K562 (cell line): ENCODE data around the gene SULT2A1. TPM values are rescaled to one million over a fixed set of nuclear protein-coding genes. Genes with fewer than 3 reads are reported as not detected.

Experiments used
- BRF1 ChIP-seq: IDR thresholded peaks from 3 replicates; pipeline ENCODE4 v1.6.1; 2011; ENCODE audit warnings: borderline replicate concordance, mild to moderate bottlenecking; ENCODE audit not compliant: insufficient read length; ENCODE audit errors: extremely low read depth
- KDM5B ChIP-seq: fragments of 200-600 bp; sonication (generic); IDR thresholded peaks from 2 replicates; pipeline ENCODE4 v1.6.1; 2012; ENCODE audit warnings: low read depth, mild to moderate bottlenecking, moderate library complexity, low read length, control low read depth, inconsistent platforms; ENCODE audit not compliant: insufficient replicate concordance
- MAFG ChIP-seq: fragments of 450-650 bp; conservative IDR thresholded peaks from 2 replicates; pipeline ENCODE4 v1.6.1; 2016; ENCODE audit warnings: missing genetic modification characterization, missing compliant biosample characterization
- MTA3 ChIP-seq: fragments of 450-650 bp; formaldehyde crosslinking; IDR thresholded peaks from 2 replicates; pipeline ENCODE4 v1.6.1; 2017; ENCODE audit warnings: mild to moderate bottlenecking, borderline replicate concordance
- MXI1 ChIP-seq: IDR thresholded peaks from 2 replicates; pipeline ENCODE4 v1.6.1; 2011; ENCODE audit warnings: low read depth, mild to moderate bottlenecking, improper control_type of control experiment, low read length
- PRPF4 ChIP-seq: fragments of 200-400 bp; formaldehyde crosslinking; IDR thresholded peaks from one replicate; pipeline ENCODE4 v1.6.1; 2017; ENCODE audit warnings: low read length, low read depth, mild to moderate bottlenecking; ENCODE audit not compliant: insufficient read depth, poor library complexity, severe bottlenecking
- SIX5 ChIP-seq, 2 experiments: IDR thresholded peaks; 2 replicates each; pipeline ENCODE4 v1.6.1; 2011; ENCODE audit warnings: low read length in 2 of 2, borderline replicate concordance in 1 of 2, low read depth in 1 of 2, mild to moderate bottlenecking in 1 of 2, moderate library complexity in 1 of 2; ENCODE audit not compliant: insufficient read depth in 1 of 2
- SMC3 ChIP-seq: conservative IDR thresholded peaks from 2 replicates; pipeline ENCODE4 v1.6.1; 2011; ENCODE audit warnings: low read depth, low read length, improper control_type of control experiment; ENCODE audit not compliant: insufficient read depth
- YY1 ChIP-seq, 3 experiments: IDR thresholded peaks; 2 replicates each; pipeline ENCODE4 v1.6.1; 2011; ENCODE audit warnings: low read length in 2 of 3, mild to moderate bottlenecking in 2 of 3, moderate library complexity in 2 of 3, borderline replicate concordance in 1 of 3, control low read depth in 1 of 3, low read depth in 1 of 3; ENCODE audit not compliant: insufficient read depth in 3 of 3, insufficient replicate concordance in 2 of 3, control insufficient read depth in 1 of 3, insufficient read length in 1 of 3; ENCODE audit errors: extremely low read depth in 1 of 3
- ZBTB26 ChIP-seq: fragments of 450-650 bp; formaldehyde crosslinking; IDR thresholded peaks from 2 replicates; pipeline ENCODE4 v1.4.0; 2022; ENCODE audit warnings: missing genetic modification characterization
- ZC3H4 ChIP-seq: sonication (generic); formaldehyde crosslinking; IDR thresholded peaks from 2 replicates; pipeline ENCODE4 v1.9.0; 2021; ENCODE audit warnings: missing genetic modification reagents, borderline replicate concordance
- ZNF644 ChIP-seq: fragments of 200-800 bp; sonication (Bioruptor generic); IDR thresholded peaks from 2 replicates; pipeline ENCODE4 v1.6.1; 2016; ENCODE audit warnings: low read depth, missing genetic modification characterization, missing compliant biosample characterization
- polyA plus RNA-seq, 8 experiments: library from polyadenylated mRNA; depleted of rRNA in 4 of 8; stranded (reverse) in 5 of 8; unstranded in 3 of 8; fragments of >200 nt; fragmentation: Nextera tagmentation in 2 of 8; fragmentation: Illumina TruSeq in 1 of 8; extraction: Ambion mirVana in 2 of 8; extraction: Trizol in 1 of 8; gene quantifications; 2 replicates each; pipeline versions ENCODE4 v1.2.1 to v1.2.3, GENCODE V29; 2011 to 2014; ENCODE audit warnings: inconsistent platforms in 1 of 8, missing spikeins in 1 of 8
- total RNA-seq, 7 experiments: library from RNA; depleted of rRNA in 6 of 7; stranded (reverse); fragments of >200 nt in 6 of 7; fragmentation: Illumina TruSeq in 2 of 7; extraction: Trizol in 2 of 7; gene quantifications; 2 replicates each; pipeline versions ENCODE4 v1.2.1 to v1.2.3, GENCODE V29; 2011 to 2021; ENCODE audit warnings: low replicate concordance in 1 of 7
- TF ChIP-seq, protein P1 (sequence below): fragments of 250-450 bp; sonication (Bioruptor Pico); IDR thresholded peaks from 2 replicates; pipeline ENCODE4 v1.8.0; 2022; ENCODE audit warnings: inconsistent platforms
- TF ChIP-seq, protein P2 (sequence below): fragments of 250-450 bp; sonication (Bioruptor Pico); IDR thresholded peaks from 2 replicates; pipeline ENCODE4 v1.4.0; 2020; ENCODE audit warnings: mild to moderate bottlenecking, moderate library complexity, borderline replicate concordance
- TF ChIP-seq, protein P3 (sequence below): sonication (generic); formaldehyde crosslinking; IDR thresholded peaks from 2 replicates; pipeline ENCODE4 v1.8.0; 2023; ENCODE audit warnings: mild to moderate bottlenecking, missing genetic modification reagents

Gene SULT2A1
- total and polyA plus RNA-seq, 9 of the 15 experiments (the other 6 are each of a cell fraction or from before 2014, with no cell fraction given), result 0.03 to 0.25 (median 0.07) TPM; not detected in 4

- TF ChIP-seq BRF1 (no peak), MAFG (peak; percentile 100), KDM5B (peak; percentile 79), ZBTB26 (no peak; the same call in 1 of the 2 replicates), YY1 (IDR thresholded peaks at IDR 0.05; ENCODE audit: borderline replicate concordance in 1 of 3, control insufficient read depth in 1 of 3, extremely low read depth in 1 of 3, insufficient read depth in 3 of 3, insufficient read length in 1 of 3, insufficient replicate concordance in 2 of 3, low read depth in 1 of 3, low read length in 2 of 3) (no peak), MXI1 (peak; percentile 82; the same call in 1 of the 2 replicates), PRPF4 (no peak), MTA3 (peak; percentile 94), ZC3H4 (CRISPR knock-in tag) (no peak), ZNF644 (tag) (peak; percentile 97), SIX5 (IDR thresholded peaks at IDR 0.05; ENCODE audit: borderline replicate concordance in 1 of 2, insufficient read depth in 1 of 2, low read depth in 1 of 2, low read length in 2 of 2) (no peak), SMC3 (no peak)
- TF ChIP-seq, protein P1, sequence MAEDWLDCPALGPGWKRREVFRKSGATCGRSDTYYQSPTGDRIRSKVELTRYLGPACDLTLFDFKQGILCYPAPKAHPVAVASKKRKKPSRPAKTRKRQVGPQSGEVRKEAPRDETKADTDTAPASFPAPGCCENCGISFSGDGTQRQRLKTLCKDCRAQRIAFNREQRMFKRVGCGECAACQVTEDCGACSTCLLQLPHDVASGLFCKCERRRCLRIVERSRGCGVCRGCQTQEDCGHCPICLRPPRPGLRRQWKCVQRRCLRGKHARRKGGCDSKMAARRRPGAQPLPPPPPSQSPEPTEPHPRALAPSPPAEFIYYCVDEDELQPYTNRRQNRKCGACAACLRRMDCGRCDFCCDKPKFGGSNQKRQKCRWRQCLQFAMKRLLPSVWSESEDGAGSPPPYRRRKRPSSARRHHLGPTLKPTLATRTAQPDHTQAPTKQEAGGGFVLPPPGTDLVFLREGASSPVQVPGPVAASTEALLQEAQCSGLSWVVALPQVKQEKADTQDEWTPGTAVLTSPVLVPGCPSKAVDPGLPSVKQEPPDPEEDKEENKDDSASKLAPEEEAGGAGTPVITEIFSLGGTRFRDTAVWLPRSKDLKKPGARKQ (CRISPR knock-in tag), result no peak
- TF ChIP-seq, protein P2, sequence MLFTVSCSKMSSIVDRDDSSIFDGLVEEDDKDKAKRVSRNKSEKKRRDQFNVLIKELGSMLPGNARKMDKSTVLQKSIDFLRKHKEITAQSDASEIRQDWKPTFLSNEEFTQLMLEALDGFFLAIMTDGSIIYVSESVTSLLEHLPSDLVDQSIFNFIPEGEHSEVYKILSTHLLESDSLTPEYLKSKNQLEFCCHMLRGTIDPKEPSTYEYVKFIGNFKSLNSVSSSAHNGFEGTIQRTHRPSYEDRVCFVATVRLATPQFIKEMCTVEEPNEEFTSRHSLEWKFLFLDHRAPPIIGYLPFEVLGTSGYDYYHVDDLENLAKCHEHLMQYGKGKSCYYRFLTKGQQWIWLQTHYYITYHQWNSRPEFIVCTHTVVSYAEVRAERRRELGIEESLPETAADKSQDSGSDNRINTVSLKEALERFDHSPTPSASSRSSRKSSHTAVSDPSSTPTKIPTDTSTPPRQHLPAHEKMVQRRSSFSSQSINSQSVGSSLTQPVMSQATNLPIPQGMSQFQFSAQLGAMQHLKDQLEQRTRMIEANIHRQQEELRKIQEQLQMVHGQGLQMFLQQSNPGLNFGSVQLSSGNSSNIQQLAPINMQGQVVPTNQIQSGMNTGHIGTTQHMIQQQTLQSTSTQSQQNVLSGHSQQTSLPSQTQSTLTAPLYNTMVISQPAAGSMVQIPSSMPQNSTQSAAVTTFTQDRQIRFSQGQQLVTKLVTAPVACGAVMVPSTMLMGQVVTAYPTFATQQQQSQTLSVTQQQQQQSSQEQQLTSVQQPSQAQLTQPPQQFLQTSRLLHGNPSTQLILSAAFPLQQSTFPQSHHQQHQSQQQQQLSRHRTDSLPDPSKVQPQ (CRISPR knock-in tag), result peak; percentile 28; the same call in 1 of the 2 replicates
- TF ChIP-seq, protein P3, sequence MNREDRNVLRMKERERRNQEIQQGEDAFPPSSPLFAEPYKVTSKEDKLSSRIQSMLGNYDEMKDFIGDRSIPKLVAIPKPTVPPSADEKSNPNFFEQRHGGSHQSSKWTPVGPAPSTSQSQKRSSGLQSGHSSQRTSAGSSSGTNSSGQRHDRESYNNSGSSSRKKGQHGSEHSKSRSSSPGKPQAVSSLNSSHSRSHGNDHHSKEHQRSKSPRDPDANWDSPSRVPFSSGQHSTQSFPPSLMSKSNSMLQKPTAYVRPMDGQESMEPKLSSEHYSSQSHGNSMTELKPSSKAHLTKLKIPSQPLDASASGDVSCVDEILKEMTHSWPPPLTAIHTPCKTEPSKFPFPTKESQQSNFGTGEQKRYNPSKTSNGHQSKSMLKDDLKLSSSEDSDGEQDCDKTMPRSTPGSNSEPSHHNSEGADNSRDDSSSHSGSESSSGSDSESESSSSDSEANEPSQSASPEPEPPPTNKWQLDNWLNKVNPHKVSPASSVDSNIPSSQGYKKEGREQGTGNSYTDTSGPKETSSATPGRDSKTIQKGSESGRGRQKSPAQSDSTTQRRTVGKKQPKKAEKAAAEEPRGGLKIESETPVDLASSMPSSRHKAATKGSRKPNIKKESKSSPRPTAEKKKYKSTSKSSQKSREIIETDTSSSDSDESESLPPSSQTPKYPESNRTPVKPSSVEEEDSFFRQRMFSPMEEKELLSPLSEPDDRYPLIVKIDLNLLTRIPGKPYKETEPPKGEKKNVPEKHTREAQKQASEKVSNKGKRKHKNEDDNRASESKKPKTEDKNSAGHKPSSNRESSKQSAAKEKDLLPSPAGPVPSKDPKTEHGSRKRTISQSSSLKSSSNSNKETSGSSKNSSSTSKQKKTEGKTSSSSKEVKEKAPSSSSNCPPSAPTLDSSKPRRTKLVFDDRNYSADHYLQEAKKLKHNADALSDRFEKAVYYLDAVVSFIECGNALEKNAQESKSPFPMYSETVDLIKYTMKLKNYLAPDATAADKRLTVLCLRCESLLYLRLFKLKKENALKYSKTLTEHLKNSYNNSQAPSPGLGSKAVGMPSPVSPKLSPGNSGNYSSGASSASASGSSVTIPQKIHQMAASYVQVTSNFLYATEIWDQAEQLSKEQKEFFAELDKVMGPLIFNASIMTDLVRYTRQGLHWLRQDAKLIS (CRISPR knock-in tag), result peak; percentile 49; the same call in 1 of the 2 replicates
These were observed 6.0 kb upstream of the SULT2A1 start (continued) for GRCh38 chr19:47891923-47892666.
